ENCODE results near the gene FAHD2A.
"Not testable (repeated sequence)": the region's sequence is repeated elsewhere in the genome, so short reads cannot be mapped to it uniquely, and the experiment has no call there.

Gene FAHD2A

GRCh38 chr2:95414015-95414594 lies 11.6 kb downstream of the FAHD2A start:
- DNase-seq (ENCODE audit: low spot score); H3K27ac ChIP-seq (ENCODE audit: poor library complexity, severe bottlenecking); H3K4me1 ChIP-seq (ENCODE audit: insufficient read depth, poor library complexity, severe bottlenecking); H3K4me3 ChIP-seq (ENCODE audit: severe bottlenecking); H3K36me3 ChIP-seq (ENCODE audit: low read depth); H3K9me3 ChIP-seq (ENCODE audit: severe bottlenecking); H3K27me3 ChIP-seq (ENCODE audit: insufficient read depth, poor library complexity, severe bottlenecking): not testable (repeated sequence)
- peak; percentile 92 for TF ChIP-seq CTCF (IDR thresholded peaks at IDR 0.05; ENCODE audit: poor library complexity, severe bottlenecking)
- peak; percentile 96 for ATAC-seq (ENCODE audit: low read depth)

GRCh38 chr2:95415138-95415537 lies 12.6 kb downstream of the FAHD2A start:
- not testable (repeated sequence) for ATAC-seq (ENCODE audit: low read depth)

GRCh38 chr2:95415561-95415960 lies 13.1 kb downstream of the FAHD2A start:
- H3K4me1 ChIP-seq (ENCODE audit: insufficient read depth, poor library complexity, severe bottlenecking); H3K9me3 ChIP-seq (ENCODE audit: severe bottlenecking); H3K4me3 ChIP-seq (ENCODE audit: severe bottlenecking); ATAC-seq (ENCODE audit: low read depth); H3K27ac ChIP-seq (ENCODE audit: poor library complexity, severe bottlenecking); DNase-seq (ENCODE audit: low spot score); H3K36me3 ChIP-seq (ENCODE audit: low read depth); H3K27me3 ChIP-seq (ENCODE audit: insufficient read depth, poor library complexity, severe bottlenecking): not testable (repeated sequence)

More at GRCh38 chr2:95415138-95415537, 12.6 kb downstream of the FAHD2A start:
- H3K27ac ChIP-seq (ENCODE audit: poor library complexity, severe bottlenecking); H3K36me3 ChIP-seq (ENCODE audit: low read depth); DNase-seq (ENCODE audit: low spot score); H3K4me3 ChIP-seq (ENCODE audit: severe bottlenecking); H3K9me3 ChIP-seq (ENCODE audit: severe bottlenecking); H3K4me1 ChIP-seq (ENCODE audit: insufficient read depth, poor library complexity, severe bottlenecking); H3K27me3 ChIP-seq (ENCODE audit: insufficient read depth, poor library complexity, severe bottlenecking): not testable (repeated sequence)

- H3K9me3 ChIP-seq (ENCODE audit: severe bottlenecking); H3K4me1 ChIP-seq (ENCODE audit: insufficient read depth, poor library complexity, severe bottlenecking); ATAC-seq (ENCODE audit: low read depth); H3K27me3 ChIP-seq (ENCODE audit: insufficient read depth, poor library complexity, severe bottlenecking); H3K36me3 ChIP-seq (ENCODE audit: low read depth); DNase-seq (ENCODE audit: low spot score); H3K27ac ChIP-seq (ENCODE audit: poor library complexity, severe bottlenecking); H3K4me3 ChIP-seq (ENCODE audit: severe bottlenecking): not testable (repeated sequence)
Measured at GRCh38 chr2:95427196-95427867, 24.8 kb downstream of the FAHD2A start.

DNA sequence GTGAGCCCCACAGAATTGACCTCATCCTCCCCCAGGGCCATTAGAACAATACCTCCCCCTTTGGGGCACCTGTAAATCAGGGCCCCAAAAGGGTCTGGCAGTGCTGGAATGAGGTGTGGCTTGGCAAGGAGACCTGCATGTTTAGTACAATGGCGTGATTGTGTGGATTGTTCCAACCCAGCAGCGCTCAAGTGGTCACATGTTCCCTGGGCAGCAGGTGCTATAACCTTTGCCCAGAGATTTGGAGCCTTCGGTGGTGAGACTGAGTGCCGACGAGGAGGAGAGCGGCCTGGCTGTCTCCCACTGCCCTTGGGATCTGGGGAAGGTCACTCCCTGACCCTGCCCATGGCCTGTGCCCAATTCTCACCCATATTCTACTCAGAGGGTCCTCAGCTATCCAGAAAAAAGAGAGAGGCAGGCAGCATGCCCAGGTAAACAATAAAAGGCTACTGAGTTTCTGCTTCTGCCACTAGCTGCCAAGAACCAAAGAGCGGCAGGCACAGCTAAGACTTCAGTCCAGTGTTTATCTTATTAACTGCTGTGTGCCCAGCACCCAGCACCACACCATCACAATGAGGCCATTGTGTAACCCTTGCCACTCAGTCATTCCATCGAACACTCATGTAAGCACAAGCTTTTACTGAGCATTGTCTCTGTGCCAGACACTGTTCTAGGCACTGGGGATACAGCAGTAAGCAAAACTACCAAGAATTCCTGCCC lies 27.4 kb downstream of the FAHD2A start:
- not testable (repeated sequence) for H3K27ac ChIP-seq (ENCODE audit: poor library complexity, severe bottlenecking); H3K9me3 ChIP-seq (ENCODE audit: severe bottlenecking); H3K4me3 ChIP-seq (ENCODE audit: severe bottlenecking); DNase-seq (ENCODE audit: low spot score); H3K27me3 ChIP-seq (ENCODE audit: insufficient read depth, poor library complexity, severe bottlenecking); H3K36me3 ChIP-seq (ENCODE audit: low read depth); ATAC-seq (ENCODE audit: low read depth); H3K4me1 ChIP-seq (ENCODE audit: insufficient read depth, poor library complexity, severe bottlenecking)

DNA sequence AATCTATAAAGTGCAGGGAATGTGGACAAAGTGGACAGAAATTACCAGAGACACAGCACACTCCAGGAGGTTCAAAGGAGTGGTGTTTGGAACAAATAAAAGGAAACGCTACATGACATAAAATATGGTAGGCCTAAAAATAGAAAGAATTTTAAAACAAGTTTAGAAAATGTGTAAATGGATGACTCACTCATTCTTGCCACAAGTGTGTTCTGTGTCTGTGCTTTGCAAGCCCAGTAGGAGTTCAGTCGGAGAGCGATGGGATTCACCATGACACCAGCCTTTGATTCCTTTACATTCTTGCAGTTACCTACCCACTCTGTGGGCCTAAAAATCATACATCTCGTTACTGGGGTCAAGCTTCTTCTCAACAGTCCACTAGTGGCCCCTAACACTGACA lies 30.9 kb downstream of the FAHD2A start:
- not testable (repeated sequence) for DNase-seq (ENCODE audit: low spot score); ATAC-seq (ENCODE audit: low read depth); H3K9me3 ChIP-seq (ENCODE audit: severe bottlenecking); H3K27ac ChIP-seq (ENCODE audit: poor library complexity, severe bottlenecking); H3K4me1 ChIP-seq (ENCODE audit: insufficient read depth, poor library complexity, severe bottlenecking); H3K36me3 ChIP-seq (ENCODE audit: low read depth); H3K27me3 ChIP-seq (ENCODE audit: insufficient read depth, poor library complexity, severe bottlenecking); H3K4me3 ChIP-seq (ENCODE audit: severe bottlenecking)

DNA sequence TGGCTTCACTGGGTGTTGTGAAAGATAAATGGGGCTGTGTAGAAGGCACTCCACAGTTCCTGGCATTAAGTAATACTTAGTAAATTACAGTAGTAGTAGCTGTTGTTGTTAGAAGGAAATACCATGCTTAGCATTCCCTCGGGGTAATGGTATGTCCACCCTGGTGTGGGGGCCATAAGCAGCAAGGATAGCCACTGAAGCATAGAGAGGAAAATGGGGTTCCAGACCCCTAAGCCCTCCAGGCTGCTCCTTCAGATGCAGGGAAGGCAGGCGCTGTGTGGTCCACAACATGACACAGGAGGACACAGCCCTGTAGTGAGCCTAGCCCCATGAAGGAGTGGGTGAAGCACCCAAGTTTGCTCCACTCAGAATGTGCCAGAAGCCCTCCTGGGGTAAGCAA lies 31.5 kb downstream of the FAHD2A start:
- not testable (repeated sequence) for DNase-seq (ENCODE audit: low spot score); H3K27me3 ChIP-seq (ENCODE audit: insufficient read depth, poor library complexity, severe bottlenecking); H3K4me1 ChIP-seq (ENCODE audit: insufficient read depth, poor library complexity, severe bottlenecking); H3K4me3 ChIP-seq (ENCODE audit: severe bottlenecking); H3K9me3 ChIP-seq (ENCODE audit: severe bottlenecking); H3K27ac ChIP-seq (ENCODE audit: poor library complexity, severe bottlenecking); ATAC-seq (ENCODE audit: low read depth); H3K36me3 ChIP-seq (ENCODE audit: low read depth)

- ATAC-seq (ENCODE audit: low read depth) (peak; percentile 99), DNase-seq (ENCODE audit: low spot score) (peak; percentile 93)
- not testable (repeated sequence) for H3K27ac ChIP-seq (ENCODE audit: poor library complexity, severe bottlenecking); H3K4me1 ChIP-seq (ENCODE audit: insufficient read depth, poor library complexity, severe bottlenecking); H3K9me3 ChIP-seq (ENCODE audit: severe bottlenecking); H3K36me3 ChIP-seq (ENCODE audit: low read depth); H3K27me3 ChIP-seq (ENCODE audit: insufficient read depth, poor library complexity, severe bottlenecking); H3K4me3 ChIP-seq (ENCODE audit: severe bottlenecking)
Measured at GRCh38 chr2:95434507-95435076, 32.1 kb downstream of the FAHD2A start.

GRCh38 chr2:95435162-95435871 lies 32.8 kb downstream of the FAHD2A start:
- not testable (repeated sequence) for H3K27ac ChIP-seq (ENCODE audit: poor library complexity, severe bottlenecking); H3K36me3 ChIP-seq (ENCODE audit: low read depth); DNase-seq (ENCODE audit: low spot score); H3K4me1 ChIP-seq (ENCODE audit: insufficient read depth, poor library complexity, severe bottlenecking); H3K27me3 ChIP-seq (ENCODE audit: insufficient read depth, poor library complexity, severe bottlenecking); H3K4me3 ChIP-seq (ENCODE audit: severe bottlenecking); ATAC-seq (ENCODE audit: low read depth); H3K9me3 ChIP-seq (ENCODE audit: severe bottlenecking)

DNA sequence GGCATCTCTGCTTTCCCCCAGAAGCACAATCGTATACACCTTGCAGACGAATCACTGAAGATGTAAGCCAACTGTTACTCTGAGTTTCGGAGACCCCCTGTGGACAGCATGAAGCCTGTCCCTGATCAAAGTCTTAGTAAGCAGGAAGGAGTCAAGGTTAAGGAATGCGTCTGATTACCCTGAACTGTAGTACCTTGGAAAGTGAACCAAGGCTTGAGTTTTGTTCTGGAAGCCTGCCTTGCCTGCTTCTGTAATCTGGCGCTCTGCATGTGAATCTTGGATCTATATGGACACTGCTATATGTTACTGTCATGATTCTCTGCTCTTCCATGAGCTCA lies 33.3 kb downstream of the FAHD2A start:
- H3K9me3 ChIP-seq (ENCODE audit: severe bottlenecking); H3K4me1 ChIP-seq (ENCODE audit: insufficient read depth, poor library complexity, severe bottlenecking); H3K4me3 ChIP-seq (ENCODE audit: severe bottlenecking); H3K27ac ChIP-seq (ENCODE audit: poor library complexity, severe bottlenecking); DNase-seq (ENCODE audit: low spot score); H3K36me3 ChIP-seq (ENCODE audit: low read depth); H3K27me3 ChIP-seq (ENCODE audit: insufficient read depth, poor library complexity, severe bottlenecking): not testable (repeated sequence)
- peak; percentile 14; the same call in 1 of the 3 replicates for ATAC-seq (ENCODE audit: low read depth)

Measured in RWPE2 (cell line).